MCF 10A (cell line): ENCODE results near the gene GRN. TPM values are rescaled to one million over a fixed set of nuclear protein-coding genes. Genes with fewer than 3 reads are reported as not detected.

Experiments used
- BruUV-seq: library from RNA; stranded (reverse); fragments of 400-500 nt; replicated peaks from 2 replicates; lab custom pipeline; 2021; lab: Mats Ljungman, UMichigan
- CTCF ChIA-PET: fragments of 300-600 bp; sonication (Branson Sonifier 250); formaldehyde crosslinking; extraction: SDS; loops from one replicate; lab custom pipeline; 2021; ENCODE audit warnings: antibody characterized with exemption, inconsistent platforms; lab: Yijun Ruan, JAX
- POLR2A ChIA-PET: fragments of 300-600, 350-650 bp; sonication (Branson Sonifier 250); formaldehyde crosslinking; extraction: SDS; loops from one replicate; lab custom pipeline; 2020; ENCODE audit warnings: antibody characterized with exemption, inconsistent platforms; lab: Yijun Ruan, JAX
- DNase-seq: peaks from one replicate; pipeline ENCODE4 v3.0.0-alpha.2; 2018; ENCODE audit not compliant: unreplicated experiment
- H3K27ac Mint-ChIP-seq: one replicate; pipeline ENCODE4 v1.8.0; 2022; ENCODE audit warnings: mild to moderate bottlenecking, low read depth, mixed read lengths; ENCODE audit not compliant: unreplicated experiment
- H3K27me3 Mint-ChIP-seq: one replicate; pipeline ENCODE4 v1.8.0; 2022; ENCODE audit warnings: mixed read lengths; ENCODE audit not compliant: insufficient read depth, unreplicated experiment
- H3K36me3 Mint-ChIP-seq: one replicate; pipeline ENCODE4 v1.8.0; 2022; ENCODE audit warnings: mild to moderate bottlenecking, moderate library complexity, mixed read lengths; ENCODE audit not compliant: insufficient read depth, unreplicated experiment
- H3K4me1 Mint-ChIP-seq: one replicate; pipeline ENCODE4 v1.8.0; 2022; ENCODE audit warnings: mixed read lengths; ENCODE audit not compliant: insufficient read depth, unreplicated experiment
- H3K4me3 Mint-ChIP-seq: one replicate; pipeline ENCODE4 v1.8.0; 2022; ENCODE audit warnings: mild to moderate bottlenecking, moderate library complexity, mixed read lengths; ENCODE audit not compliant: unreplicated experiment
- H3K9me3 Mint-ChIP-seq: one replicate; pipeline ENCODE4 v1.8.0; 2022; ENCODE audit warnings: mixed read lengths; ENCODE audit not compliant: unreplicated experiment
- intact Hi-C: fragments of 100-400 bp; cut with micrococcal nuclease; formaldehyde crosslinking; loops from 2 replicates; pipeline ENCODE4 v1.14.1; 2022
- total RNA-seq: library from RNA; stranded (reverse); gene quantifications from 2 replicates; pipeline ENCODE4 v1.2.3, GENCODE V29; 2022
- TF ChIP-seq, protein P1 (sequence below): fragments of 200-600 bp; IDR thresholded peaks from one replicate; pipeline ENCODE4 v1.8.0; 2022; ENCODE audit warnings: antibody characterized with exemption, mild to moderate bottlenecking; ENCODE audit not compliant: unreplicated experiment

The GRN gene
- total RNA-seq, 1 experiment from 2014 or later: 143 TPM

DNA sequence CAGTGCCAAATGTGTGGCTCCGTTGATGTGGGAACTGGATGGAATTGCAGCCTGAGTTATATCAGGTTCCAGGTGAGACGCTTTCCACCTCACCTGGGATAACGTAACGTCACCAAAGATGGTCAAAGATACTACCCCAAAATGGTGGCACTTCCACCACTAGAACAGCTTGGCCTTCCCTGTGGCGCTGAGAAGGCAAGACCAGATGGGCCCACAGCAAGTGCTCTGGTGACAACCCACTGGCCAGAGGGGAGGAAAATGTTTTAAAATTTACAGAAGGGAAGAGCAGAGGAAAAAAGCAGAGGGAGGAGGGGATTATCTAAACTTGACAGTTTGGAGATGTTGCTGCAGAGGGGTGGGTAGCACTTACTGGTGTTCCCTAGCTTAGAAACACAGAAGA lies 51.8 kb downstream of the GRN start:
- Mint-ChIP-seq H3K4me3 (no peak overlapping the region), H3K9me3 (no peaks in the 10 kb centered on the region), H3K27ac (no peak overlapping the region), H3K4me1 (no peaks in the 10 kb centered on the region), H3K36me3 (peaks cover 70% of the 10 kb centered on the region), H3K27me3 (no peaks in the 10 kb centered on the region)
- no TSS peak for BruUV-seq
- TF ChIP-seq, protein P1, sequence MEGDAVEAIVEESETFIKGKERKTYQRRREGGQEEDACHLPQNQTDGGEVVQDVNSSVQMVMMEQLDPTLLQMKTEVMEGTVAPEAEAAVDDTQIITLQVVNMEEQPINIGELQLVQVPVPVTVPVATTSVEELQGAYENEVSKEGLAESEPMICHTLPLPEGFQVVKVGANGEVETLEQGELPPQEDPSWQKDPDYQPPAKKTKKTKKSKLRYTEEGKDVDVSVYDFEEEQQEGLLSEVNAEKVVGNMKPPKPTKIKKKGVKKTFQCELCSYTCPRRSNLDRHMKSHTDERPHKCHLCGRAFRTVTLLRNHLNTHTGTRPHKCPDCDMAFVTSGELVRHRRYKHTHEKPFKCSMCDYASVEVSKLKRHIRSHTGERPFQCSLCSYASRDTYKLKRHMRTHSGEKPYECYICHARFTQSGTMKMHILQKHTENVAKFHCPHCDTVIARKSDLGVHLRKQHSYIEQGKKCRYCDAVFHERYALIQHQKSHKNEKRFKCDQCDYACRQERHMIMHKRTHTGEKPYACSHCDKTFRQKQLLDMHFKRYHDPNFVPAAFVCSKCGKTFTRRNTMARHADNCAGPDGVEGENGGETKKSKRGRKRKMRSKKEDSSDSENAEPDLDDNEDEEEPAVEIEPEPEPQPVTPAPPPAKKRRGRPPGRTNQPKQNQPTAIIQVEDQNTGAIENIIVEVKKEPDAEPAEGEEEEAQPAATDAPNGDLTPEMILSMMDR: no peak
- POLR2A ChIA-PET: interaction anchor here (0.7 to 1.3 kb wide), 3 partner anchors 10 to 20 kb away, joined by 3 to 5 read pairs (median 3); no protein-coding TSS in a partner anchor
- CTCF ChIA-PET: interaction anchor here (0.5 to 0.7 kb wide), 3 partner anchors 55 to 294 kb away, joined by 3 read pairs; no protein-coding TSS in a partner anchor
- no peak for DNase-seq
- intact Hi-C loops: no loop called here

DNA sequence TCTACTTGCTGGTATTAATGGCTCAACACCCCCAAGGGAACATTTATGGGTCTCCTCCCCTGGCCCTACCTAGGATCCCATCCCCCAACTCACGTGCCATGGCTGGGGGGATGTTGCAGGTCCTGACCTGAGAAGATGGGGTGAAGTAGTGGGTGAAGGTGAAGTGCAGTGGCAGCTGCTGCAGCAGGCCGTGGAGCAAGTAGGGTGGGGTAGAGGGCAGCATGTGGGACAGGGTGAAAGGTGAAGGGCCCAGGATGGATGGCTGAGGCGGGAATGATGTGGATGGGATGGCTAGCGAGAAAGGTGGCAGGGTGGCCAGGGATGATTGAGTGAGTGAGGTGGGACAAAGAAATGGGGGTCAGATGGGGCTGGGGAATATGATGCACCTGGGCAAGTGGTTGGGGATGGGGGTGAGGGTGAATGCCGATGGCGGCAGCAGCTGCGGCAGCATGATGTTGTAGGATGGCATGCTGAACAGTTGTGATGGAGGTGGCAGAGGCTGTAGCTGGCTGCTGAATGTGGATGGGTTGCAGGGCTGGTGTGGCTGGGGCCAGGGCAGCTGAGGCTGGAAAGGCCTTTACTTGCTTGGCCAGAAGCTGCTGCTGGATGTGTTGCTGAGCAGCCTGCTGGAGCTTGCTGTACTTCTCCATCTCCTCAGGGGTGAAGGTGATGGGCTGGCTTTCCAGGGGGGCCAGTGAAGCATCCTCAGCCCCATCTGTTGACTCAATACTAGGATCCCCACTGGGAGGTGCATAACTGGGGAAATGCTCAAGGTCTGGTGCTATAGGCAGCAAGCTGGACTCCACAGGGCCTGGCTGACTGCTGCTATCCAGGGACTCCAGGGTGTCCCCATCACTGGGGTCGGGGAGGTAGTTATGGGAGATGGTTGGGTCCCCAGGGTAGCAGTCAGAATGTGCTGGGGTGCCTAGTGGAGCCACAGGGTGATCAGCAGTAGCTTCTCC lies 52.7 kb downstream of the GRN start:
- CTCF ChIA-PET: interaction anchor here (0.7 to 1.0 kb wide), 2 partner anchors 126 to 294 kb away, joined by 3 read pairs; no protein-coding TSS in a partner anchor
- Mint-ChIP-seq H3K9me3 (no peaks in the 10 kb centered on the region), H3K4me3 (no peak overlapping the region), H3K36me3 (peaks cover 78% of the 10 kb centered on the region), H3K4me1 (no peaks in the 10 kb centered on the region), H3K27ac (no peak overlapping the region), H3K27me3 (no peaks in the 10 kb centered on the region)
- BruUV-seq: no TSS peak
- no peak for DNase-seq
- intact Hi-C loops: no loop called here
- POLR2A ChIA-PET: no interaction called here
- TF ChIP-seq, protein P1: no peak

DNA sequence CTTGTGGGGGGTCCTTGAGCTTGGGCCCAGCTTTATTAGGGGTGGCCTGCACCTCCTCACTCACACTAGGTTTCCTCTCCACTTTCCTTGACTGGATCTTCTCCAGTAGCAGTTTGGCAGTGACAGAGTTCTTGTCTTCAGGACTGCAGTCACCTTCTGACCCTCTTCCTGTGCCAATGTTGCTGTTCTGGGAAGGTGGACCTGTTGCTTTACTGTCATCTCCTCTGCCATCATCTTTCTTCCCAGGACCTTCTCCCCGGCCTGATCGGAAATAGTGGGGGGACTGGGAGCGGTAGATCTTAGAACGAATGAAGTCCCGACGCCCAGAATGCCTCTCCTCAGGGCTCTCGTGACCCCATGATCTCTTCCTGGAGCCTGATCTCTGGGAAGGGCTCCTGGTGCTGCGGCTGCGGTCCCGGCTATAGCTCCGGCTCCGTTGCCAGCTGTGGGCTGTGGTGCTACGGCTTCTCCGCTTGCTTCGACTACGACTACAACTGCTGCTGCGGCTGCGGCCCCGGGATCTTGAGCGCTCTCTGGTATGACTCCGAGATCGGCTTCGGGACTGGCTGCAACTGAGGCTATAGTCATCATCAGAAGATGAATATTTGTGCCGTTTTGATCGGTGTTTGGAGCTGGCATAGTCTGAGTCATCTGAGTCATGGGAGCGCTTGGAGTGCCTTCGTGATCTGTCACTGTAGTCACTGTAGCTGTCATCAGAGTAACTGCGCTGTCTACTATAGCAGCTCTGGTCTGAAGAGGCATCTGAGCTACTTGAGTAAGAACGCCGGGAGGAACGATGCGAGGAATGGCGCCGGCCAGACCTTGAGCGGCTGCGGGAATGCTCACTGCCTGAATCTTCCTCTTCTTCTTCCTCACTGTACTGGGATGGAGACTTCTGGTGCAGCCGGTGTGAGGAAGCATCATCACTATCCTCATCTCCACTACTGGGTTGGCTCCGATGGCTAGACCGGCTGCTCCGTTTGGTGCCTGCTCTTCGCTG lies 53.9 kb downstream of the GRN start:
- CTCF ChIA-PET: interaction anchor here (0.6 to 2.8 kb wide), 11 partner anchors 8 to 271 kb away, joined by 3 to 12 read pairs (median 4); no protein-coding TSS in a partner anchor
- Mint-ChIP-seq H3K27me3 (no peaks in the 10 kb centered on the region), H3K4me1 (no peaks in the 10 kb centered on the region), H3K4me3 (no peak overlapping the region), H3K9me3 (no peaks in the 10 kb centered on the region), H3K36me3 (peaks cover 84% of the 10 kb centered on the region), H3K27ac (no peak overlapping the region)
- POLR2A ChIA-PET: interaction anchor here (1.3 kb wide), 1 partner anchor 15 kb away, joined by 6 read pairs; no protein-coding TSS in a partner anchor
- TF ChIP-seq, protein P1: no peak
- intact Hi-C loops: no loop called here
- BruUV-seq: no TSS peak
- DNase-seq: no peak
